ENCODE data around the gene KRT83.
A peak's percentile ranks its signal among the peaks of the same experiment; 100 is the strongest.
"Not testable (repeated sequence)": the region's sequence is repeated elsewhere in the genome, so short reads cannot be mapped to it uniquely, and the experiment has no call there.

KRT83 gene

DNA sequence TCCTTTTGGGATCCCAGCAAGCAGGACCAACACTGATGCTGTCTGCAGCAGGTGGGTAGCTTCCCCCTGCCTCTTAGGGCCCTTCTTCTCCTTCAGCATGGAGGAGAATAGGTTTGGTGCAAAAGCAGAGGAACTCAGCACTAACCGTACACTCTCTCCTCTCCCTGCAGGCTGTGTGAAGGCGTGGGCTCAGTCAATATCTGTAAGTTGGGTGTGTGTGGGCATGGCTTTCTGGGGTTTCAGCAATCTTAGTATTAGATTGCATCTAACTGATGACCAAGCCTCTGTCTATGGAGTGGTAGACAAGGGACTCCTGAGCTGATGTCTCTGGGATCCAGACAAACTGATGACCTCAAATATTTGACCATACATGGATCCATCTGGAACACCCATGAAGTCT lies 31.8 kb upstream of the KRT83 start:
- no peak for DNase-seq

- DNase-seq, result peak; percentile 30
These were observed 30.2 kb upstream of the KRT83 start for GRCh38 chr12:52351196-52352059.

DNA sequence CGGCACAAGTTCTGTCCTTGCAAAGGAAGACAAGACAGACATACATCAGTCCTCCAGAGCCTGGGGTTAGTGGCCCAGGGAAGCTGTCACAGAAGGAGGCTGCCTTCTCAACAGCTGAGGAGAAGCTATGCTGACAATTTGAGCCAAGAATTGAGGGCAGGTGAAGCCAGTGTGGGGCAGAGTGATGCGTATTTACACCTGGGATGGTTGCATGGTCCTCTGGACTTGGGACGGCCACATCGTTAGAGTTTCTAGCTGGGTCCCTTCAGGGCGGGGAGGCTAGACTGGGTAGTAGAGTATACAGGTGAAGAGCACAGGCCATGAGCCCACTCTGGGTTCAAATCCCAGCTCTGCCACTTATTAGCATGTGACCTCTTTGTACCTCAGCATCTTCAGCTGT lies 29.6 kb upstream of the KRT83 start:
- DNase-seq, result no peak

DNA sequence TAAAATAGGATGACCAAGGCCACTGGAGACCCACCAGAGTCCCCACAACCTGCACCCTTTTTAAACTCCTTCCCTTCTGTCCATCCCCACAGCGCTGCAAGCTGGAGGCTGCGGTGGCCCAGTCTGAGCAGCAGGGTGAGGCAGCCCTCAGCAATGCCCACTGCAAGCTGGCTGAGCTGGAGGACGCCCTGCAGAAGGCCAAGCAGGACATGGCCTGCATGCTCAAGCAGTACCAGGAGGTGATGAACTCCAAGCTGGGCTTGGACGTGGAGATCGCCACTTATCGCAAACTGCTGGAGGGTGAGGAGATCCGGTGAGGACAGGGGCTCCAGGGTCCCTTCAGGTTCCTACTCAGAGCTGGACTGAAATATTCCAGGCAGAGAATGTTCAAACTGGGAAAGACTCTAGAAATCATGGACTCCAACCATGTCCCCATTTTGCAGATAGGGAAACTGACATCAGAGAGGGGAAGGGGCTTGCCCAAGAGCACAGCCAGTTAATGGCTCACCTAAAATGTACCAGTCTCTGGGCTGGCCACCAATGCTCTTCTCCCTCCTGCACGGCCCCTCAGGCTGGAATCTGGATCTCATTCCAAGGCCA lies 28.9 kb upstream of the KRT83 start:
- DNase-seq, result no peak

DNA sequence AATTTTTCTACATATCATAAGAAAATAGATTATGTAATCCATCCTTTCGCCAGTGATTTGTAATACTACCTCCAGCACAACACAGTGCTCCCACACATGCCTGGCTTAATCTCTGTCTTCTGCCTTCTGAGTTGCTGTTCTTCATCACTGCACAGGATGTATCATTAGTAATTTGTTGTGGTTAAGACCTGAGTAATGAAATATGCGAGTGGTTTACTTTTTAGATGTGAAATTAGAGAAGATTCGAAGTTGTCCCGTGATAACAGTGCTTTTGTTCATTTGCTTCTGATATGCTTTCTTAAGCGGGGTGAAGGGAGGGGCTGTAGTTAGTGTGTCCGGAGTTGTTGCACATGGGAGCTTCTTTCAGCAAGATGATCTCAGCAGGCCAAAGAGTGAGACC lies 28.0 kb upstream of the KRT83 start:
- DNase-seq, result no peak

- no peak for DNase-seq
These were observed 26.6 kb upstream of the KRT83 start for GRCh38 chr12:52347551-52348510.

GRCh38 chr12:52347016-52347415 lies 25.8 kb upstream of the KRT83 start:
- no peak for DNase-seq

DNA sequence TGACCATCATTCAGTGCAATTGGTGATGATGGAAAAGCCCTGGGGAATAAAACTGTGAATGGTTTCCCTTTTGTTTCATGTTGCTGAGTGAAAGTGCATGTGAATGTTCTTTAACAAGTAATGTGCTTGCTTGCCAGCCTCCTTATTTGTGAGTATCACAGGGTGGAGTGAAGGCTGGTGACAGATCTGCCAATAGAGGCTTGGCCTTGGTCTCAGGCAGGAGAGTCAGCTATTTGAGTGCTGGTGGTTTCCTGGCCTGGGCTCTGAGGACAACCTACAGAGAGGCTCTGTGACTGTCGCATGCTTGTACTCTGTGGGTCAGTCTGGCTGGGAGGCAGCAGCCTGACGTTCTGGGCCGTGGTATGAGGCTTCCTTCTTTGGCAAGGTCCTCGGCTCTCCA lies 25.4 kb upstream of the KRT83 start:
- DNase-seq, result no peak

DNA sequence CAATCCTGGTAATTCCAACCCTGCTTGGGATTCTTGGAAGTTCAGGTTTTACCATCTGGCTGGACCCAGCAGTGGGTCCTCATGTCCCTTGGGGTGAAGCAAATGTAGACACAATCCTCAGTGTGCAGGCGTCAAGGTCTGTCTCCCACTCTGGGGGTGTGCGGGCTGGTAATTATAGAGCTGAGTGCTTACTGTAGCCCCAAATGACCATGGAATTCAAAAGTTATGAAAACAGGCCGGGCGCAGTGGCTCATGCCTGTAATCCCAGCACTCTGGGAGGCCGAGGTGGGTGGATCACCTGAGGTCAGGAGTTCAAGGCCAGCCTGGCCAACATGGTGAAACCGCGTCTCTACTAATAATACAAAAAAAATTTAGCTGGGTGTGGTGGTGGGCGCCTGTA lies 23.8 kb upstream of the KRT83 start:
- DNase-seq, result not testable (repeated sequence)

- DNase-seq, result no peak
These were observed 22.9 kb upstream of the KRT83 start for GRCh38 chr12:52344111-52344510.

GRCh38 chr12:52343550-52343949 lies 22.4 kb upstream of the KRT83 start:
- DNase-seq, result no peak

GRCh38 chr12:52342781-52343490 lies 21.7 kb upstream of the KRT83 start:
- no peak for DNase-seq

GRCh38 chr12:52341066-52341580 lies 19.9 kb upstream of the KRT83 start:
- DNase-seq, result no peak

GRCh38 chr12:52338241-52338960 lies 17.2 kb upstream of the KRT83 start:
- DNase-seq, result no peak

- DNase-seq, result no peak
These were observed 15.9 kb upstream of the KRT83 start for GRCh38 chr12:52337054-52337453.

GRCh38 chr12:52336641-52337040 lies 15.4 kb upstream of the KRT83 start:
- no peak for DNase-seq

- DNase-seq, result no peak
These were observed 14.5 kb upstream of the KRT83 start for GRCh38 chr12:52335598-52336262.

GRCh38 chr12:52334185-52334584 lies 13.0 kb upstream of the KRT83 start:
- no peak for DNase-seq

GRCh38 chr12:52333321-52333720 lies 12.1 kb upstream of the KRT83 start:
- no peak for DNase-seq

GRCh38 chr12:52332381-52332780 lies 11.2 kb upstream of the KRT83 start:
- no peak for DNase-seq

DNA sequence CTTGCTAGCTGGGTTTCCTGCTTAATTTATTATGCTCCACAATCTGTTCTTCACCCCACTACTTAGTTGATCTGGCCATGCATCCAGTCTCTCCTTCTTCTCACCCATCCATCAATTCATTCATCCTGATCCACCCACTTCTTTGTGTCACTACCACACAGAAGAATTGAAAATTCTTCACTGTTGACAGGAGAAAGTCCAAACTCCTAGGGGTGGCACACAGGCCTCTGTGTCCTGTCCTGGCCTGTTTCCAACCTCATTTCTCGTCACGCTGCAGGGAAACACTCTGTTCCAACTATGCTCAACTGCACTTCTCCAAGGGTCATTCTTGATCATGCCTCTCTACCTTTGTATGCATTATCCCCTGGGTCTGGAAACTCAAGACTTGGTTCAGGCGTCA lies 10.6 kb upstream of the KRT83 start:
- no peak for DNase-seq
